Liver (tissue), 3 donors: ENCODE data around the gene DYRK1A.

Source experiments
- CTCF ChIP-seq: fragments of 150-350 bp; IDR thresholded peaks from 2 replicates; pipeline ENCODE4 v1.5.1; 2017; ENCODE audit warnings: improper control_type of control experiment, low read depth, low read length; ENCODE audit not compliant: missing input control
- EGR1 ChIP-seq, 2 donors: IDR thresholded peaks; 2 replicates each; pipeline ENCODE4 v1.6.1; 2016 to 2018; ENCODE audit warnings: antibody characterized with exemption in 2 of 2, low read depth in 2 of 2
- JUND ChIP-seq, 2 donors: IDR thresholded peaks; 2 replicates each; pipeline ENCODE4 v1.6.1; 2016; ENCODE audit warnings: antibody characterized with exemption in 2 of 2
- MAX ChIP-seq: IDR thresholded peaks from 2 replicates; pipeline ENCODE4 v1.6.1; 2016; ENCODE audit warnings: antibody characterized with exemption
- YY1 ChIP-seq: IDR thresholded peaks from 2 replicates; pipeline ENCODE4 v1.6.1; 2016; ENCODE audit warnings: antibody characterized with exemption, mild to moderate bottlenecking
- donor health status: healthy.
- donor health status: healthy.

GRCh38 chr21:37496972-37497371, 130.4 kb downstream of the DYRK1A start:
- TF ChIP-seq CTCF (peak; percentile 22), MAX (no peak), EGR1 (IDR thresholded peaks at IDR 0.05; ENCODE audit: low read depth in 2 of 2) (no peak), JUND (IDR thresholded peaks at IDR 0.05) (no peak), YY1 (no peak)
